ENCODE data around the gene KIF11. TPM values are rescaled to one million over a fixed set of nuclear protein-coding genes. Genes with fewer than 3 reads are reported as not detected.

The KIF11 gene
- total and polyA plus RNA-seq, 2 of the 13 experiments (the other 11 are each of a cell fraction or from before 2014, with no cell fraction given): 8.7 to 38.4 TPM

DNA sequence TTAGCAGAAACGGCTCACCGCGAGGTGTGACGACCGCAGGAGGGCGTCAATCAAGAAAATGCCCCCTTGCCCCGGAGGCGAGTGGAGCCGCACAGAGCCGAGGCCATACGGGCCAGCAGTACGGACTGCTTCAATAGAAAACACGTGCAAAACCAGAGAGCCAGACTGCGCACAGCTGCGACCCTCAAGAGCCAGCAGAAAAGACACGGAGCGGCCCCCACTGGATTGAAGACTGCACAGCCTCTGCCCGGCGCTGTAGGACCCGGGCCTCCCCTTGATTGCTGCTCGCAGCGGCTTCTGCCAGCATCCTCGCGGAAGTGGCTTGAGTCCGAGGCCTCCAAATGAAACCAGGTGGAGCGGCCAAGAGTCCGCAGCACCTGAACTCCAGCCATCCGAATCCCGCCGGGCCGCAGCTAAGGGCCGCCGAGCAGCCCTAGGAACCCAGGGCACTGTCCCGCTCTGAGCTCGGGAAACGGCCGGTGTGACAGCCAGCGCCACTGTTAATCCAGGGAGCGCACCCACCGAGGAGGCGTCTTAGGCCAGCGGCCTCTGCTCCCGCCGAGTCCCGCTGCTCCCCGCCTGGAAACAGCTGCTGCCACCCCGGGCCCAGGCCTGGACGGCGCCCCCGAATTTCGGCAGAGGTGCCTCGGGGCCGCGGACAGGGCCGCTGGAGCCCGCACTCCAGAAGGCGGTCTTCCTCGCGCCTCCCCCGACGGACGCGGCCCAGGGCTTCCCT is 96.2 kb downstream of the KIF11 start (continued):
- TF ChIP-seq GFI1 (CRISPR knock-in tag; IDR thresholded peaks at IDR 0.05; ENCODE audit: borderline replicate concordance) (0 out of 2 replicates have a peak, but pooled peaks have one; percentile 32), NR3C1 (CRISPR knock-in tag; IDR thresholded peaks at IDR 0.05) (no peak), CEBPB (IDR thresholded peaks at IDR 0.05; ENCODE audit: borderline replicate concordance, low read depth, low read length) (no peak), TBX2 (CRISPR knock-in tag; IDR thresholded peaks at IDR 0.05; ENCODE audit: borderline replicate concordance) (peak; percentile 34), HMGA1 (CRISPR knock-in tag; conservative IDR thresholded peaks at IDR 0.05) (no peak), SRSF9 (IDR thresholded peaks at IDR 0.05; ENCODE audit: borderline replicate concordance, insufficient read depth, low read depth, low read length, poor library complexity, severe bottlenecking) (no peak), YY1 (IDR thresholded peaks at IDR 0.05; ENCODE audit: insufficient read depth, insufficient replicate concordance, low read depth, low read length) (no peak), ZNF552 (CRISPR knock-in tag; IDR thresholded peaks at IDR 0.05; ENCODE audit: borderline replicate concordance) (peak; percentile 10; the same call in 1 of the 2 replicates), HMG20A (CRISPR knock-in tag; IDR thresholded peaks at IDR 0.05; ENCODE audit: borderline replicate concordance) (0 out of 2 replicates have a peak, but pooled peaks have one; percentile 34), ZNF674 (CRISPR knock-in tag; IDR thresholded peaks at IDR 0.05; ENCODE audit: low read depth) (no peak), RFX3 (CRISPR knock-in tag; IDR thresholded peaks at IDR 0.05) (no peak), ZNF704 (CRISPR knock-in tag; IDR thresholded peaks at IDR 0.05; ENCODE audit: borderline replicate concordance) (peak; percentile 51; the same call in 1 of the 2 replicates), PITX1 (CRISPR knock-in tag; IDR thresholded peaks at IDR 0.05) (0 out of 2 replicates have a peak, but pooled peaks have one; percentile 4), PHF21A (CRISPR knock-in tag; IDR thresholded peaks at IDR 0.05) (no peak)
- TF ChIP-seq, protein P1, sequence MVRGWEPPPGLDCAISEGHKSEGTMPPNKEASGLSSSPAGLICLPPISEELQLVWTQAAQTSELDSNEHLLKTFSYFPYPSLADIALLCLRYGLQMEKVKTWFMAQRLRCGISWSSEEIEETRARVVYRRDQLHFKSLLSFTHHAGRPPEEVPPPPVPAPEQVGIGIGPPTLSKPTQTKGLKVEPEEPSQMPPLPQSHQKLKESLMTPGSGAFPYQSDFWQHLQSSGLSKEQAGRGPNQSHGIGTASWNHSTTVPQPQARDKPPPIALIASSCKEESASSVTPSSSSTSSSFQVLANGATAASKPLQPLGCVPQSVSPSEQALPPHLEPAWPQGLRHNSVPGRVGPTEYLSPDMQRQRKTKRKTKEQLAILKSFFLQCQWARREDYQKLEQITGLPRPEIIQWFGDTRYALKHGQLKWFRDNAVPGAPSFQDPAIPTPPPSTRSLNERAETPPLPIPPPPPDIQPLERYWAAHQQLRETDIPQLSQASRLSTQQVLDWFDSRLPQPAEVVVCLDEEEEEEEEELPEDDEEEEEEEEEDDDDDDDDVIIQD (CRISPR knock-in tag; IDR thresholded peaks at IDR 0.05; ENCODE audit: low read depth): 0 out of 2 replicates have a peak, but pooled peaks have one; percentile 32
- TF ChIP-seq, protein P2, sequence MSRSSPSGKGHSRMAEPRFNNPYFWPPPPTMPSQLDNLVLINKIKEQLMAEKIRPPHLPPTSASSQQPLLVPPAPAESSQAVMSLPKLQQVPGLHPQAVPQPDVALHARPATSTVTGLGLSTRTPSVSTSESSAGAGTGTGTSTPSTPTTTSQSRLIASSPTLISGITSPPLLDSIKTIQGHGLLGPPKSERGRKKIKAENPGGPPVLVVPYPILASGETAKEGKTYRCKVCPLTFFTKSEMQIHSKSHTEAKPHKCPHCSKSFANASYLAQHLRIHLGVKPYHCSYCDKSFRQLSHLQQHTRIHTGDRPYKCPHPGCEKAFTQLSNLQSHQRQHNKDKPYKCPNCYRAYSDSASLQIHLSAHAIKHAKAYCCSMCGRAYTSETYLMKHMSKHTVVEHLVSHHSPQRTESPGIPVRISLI (CRISPR knock-in tag; IDR thresholded peaks at IDR 0.05; ENCODE audit: borderline replicate concordance): no peak
- TF ChIP-seq, protein P3, sequence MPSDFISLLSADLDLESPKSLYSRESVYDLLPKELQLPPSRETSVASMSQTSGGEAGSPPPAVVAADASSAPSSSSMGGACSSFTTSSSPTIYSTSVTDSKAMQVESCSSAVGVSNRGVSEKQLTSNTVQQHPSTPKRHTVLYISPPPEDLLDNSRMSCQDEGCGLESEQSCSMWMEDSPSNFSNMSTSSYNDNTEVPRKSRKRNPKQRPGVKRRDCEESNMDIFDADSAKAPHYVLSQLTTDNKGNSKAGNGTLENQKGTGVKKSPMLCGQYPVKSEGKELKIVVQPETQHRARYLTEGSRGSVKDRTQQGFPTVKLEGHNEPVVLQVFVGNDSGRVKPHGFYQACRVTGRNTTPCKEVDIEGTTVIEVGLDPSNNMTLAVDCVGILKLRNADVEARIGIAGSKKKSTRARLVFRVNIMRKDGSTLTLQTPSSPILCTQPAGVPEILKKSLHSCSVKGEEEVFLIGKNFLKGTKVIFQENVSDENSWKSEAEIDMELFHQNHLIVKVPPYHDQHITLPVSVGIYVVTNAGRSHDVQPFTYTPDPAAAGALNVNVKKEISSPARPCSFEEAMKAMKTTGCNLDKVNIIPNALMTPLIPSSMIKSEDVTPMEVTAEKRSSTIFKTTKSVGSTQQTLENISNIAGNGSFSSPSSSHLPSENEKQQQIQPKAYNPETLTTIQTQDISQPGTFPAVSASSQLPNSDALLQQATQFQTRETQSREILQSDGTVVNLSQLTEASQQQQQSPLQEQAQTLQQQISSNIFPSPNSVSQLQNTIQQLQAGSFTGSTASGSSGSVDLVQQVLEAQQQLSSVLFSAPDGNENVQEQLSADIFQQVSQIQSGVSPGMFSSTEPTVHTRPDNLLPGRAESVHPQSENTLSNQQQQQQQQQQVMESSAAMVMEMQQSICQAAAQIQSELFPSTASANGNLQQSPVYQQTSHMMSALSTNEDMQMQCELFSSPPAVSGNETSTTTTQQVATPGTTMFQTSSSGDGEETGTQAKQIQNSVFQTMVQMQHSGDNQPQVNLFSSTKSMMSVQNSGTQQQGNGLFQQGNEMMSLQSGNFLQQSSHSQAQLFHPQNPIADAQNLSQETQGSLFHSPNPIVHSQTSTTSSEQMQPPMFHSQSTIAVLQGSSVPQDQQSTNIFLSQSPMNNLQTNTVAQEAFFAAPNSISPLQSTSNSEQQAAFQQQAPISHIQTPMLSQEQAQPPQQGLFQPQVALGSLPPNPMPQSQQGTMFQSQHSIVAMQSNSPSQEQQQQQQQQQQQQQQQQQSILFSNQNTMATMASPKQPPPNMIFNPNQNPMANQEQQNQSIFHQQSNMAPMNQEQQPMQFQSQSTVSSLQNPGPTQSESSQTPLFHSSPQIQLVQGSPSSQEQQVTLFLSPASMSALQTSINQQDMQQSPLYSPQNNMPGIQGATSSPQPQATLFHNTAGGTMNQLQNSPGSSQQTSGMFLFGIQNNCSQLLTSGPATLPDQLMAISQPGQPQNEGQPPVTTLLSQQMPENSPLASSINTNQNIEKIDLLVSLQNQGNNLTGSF (CRISPR knock-in tag; IDR thresholded peaks at IDR 0.05): no peak
- TF ChIP-seq, protein P4, sequence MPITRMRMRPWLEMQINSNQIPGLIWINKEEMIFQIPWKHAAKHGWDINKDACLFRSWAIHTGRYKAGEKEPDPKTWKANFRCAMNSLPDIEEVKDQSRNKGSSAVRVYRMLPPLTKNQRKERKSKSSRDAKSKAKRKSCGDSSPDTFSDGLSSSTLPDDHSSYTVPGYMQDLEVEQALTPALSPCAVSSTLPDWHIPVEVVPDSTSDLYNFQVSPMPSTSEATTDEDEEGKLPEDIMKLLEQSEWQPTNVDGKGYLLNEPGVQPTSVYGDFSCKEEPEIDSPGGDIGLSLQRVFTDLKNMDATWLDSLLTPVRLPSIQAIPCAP (CRISPR knock-in tag; IDR thresholded peaks at IDR 0.05; ENCODE audit: low read depth): no peak

Measured in HepG2 (cell line).